ENCODE data around the gene ARSG.

DNA sequence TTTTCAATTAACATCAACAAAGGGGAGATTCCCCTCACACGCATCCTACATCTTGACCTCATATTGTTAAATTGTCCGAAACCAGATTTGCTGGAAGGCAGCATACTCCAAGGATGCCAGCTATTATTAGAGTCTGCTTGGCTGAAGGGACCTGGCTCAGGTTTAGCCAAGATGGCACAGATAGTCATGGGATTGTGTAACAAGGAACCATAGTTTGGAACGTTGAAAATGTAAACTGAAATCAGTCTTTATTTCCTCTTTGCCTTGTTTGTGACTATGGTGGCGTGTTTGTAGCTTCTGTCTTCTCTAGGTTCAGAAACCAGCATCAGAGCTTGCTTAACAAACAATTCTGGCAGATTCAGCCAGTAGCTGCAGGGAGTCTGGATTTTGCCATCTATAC lies 5.9 kb downstream of the ARSG start:
- TF ChIP-seq EZH2 (conservative IDR thresholded peaks at IDR 0.05; ENCODE audit: low read depth, low read length) (no peak), NFIC (IDR thresholded peaks at IDR 0.05; ENCODE audit: low read length) (no peak), U2AF1 (optimal IDR thresholded peaks at IDR 0.05; ENCODE audit: low read depth, low read length) (no peak), CBX1 (IDR thresholded peaks at IDR 0.05; ENCODE audit: low read depth) (no peak), POLR2AphosphoS5 (IDR thresholded peaks at IDR 0.05; ENCODE audit: low read depth, low read length) (no peak), SATB2 (CRISPR knock-in tag; IDR thresholded peaks at IDR 0.05) (no peak), ZFP1 (CRISPR knock-in tag; IDR thresholded peaks at IDR 0.05) (no peak), ZNF589 (CRISPR knock-in tag; conservative IDR thresholded peaks at IDR 0.05) (no peak), MTA3 (CRISPR knock-in tag; IDR thresholded peaks at IDR 0.05) (no peak)
- TF ChIP-seq, protein P1, sequence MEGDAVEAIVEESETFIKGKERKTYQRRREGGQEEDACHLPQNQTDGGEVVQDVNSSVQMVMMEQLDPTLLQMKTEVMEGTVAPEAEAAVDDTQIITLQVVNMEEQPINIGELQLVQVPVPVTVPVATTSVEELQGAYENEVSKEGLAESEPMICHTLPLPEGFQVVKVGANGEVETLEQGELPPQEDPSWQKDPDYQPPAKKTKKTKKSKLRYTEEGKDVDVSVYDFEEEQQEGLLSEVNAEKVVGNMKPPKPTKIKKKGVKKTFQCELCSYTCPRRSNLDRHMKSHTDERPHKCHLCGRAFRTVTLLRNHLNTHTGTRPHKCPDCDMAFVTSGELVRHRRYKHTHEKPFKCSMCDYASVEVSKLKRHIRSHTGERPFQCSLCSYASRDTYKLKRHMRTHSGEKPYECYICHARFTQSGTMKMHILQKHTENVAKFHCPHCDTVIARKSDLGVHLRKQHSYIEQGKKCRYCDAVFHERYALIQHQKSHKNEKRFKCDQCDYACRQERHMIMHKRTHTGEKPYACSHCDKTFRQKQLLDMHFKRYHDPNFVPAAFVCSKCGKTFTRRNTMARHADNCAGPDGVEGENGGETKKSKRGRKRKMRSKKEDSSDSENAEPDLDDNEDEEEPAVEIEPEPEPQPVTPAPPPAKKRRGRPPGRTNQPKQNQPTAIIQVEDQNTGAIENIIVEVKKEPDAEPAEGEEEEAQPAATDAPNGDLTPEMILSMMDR (CRISPR knock-in tag; IDR thresholded peaks at IDR 0.05): no peak
